OCI-LY7 (cell line): ENCODE data around the gene VASP. TPM values are rescaled to one million over a fixed set of nuclear protein-coding genes. Genes with fewer than 3 reads are reported as not detected.
A peak's percentile ranks its signal among the peaks of the same experiment; 100 is the strongest.

Experiments used
- BruUV-seq: library from RNA; stranded (reverse); fragments of 400-500 nt; replicated peaks from 2 replicates; lab custom pipeline; 2021; lab: Mats Ljungman, UMichigan
- CTCF ChIA-PET: fragments of 300-600 bp; sonication (Branson Sonifier 250); formaldehyde crosslinking; loops from one replicate; lab custom pipeline; 2022; ENCODE audit warnings: antibody characterized with exemption; ENCODE audit not compliant: unreplicated experiment; lab: Charles Lee
- POLR2A ChIA-PET: fragments of 300-600 bp; sonication (Branson Sonifier 250); formaldehyde crosslinking; loops from one replicate; lab custom pipeline; 2022; ENCODE audit warnings: antibody characterized with exemption; lab: Charles Lee
- DNase-seq: peaks from one replicate; pipeline ENCODE4 v3.0.0-alpha.2; 2015; ENCODE audit warnings: low spot score
- H2AFZ ChIP-seq: fragments of 200-600 bp; sonication (generic), shearing (Covaris generic); 2 replicates; pipeline ENCODE4 v1.6.1; 2014; ENCODE audit warnings: mild to moderate bottlenecking, antibody characterized with exemption, low read length, moderate library complexity
- H3K27ac ChIP-seq: fragments of 200-600 bp; sonication (generic); 2 replicates; pipeline ENCODE4 v1.5.1; 2014; ENCODE audit warnings: mixed run types, low read depth, mild to moderate bottlenecking, moderate library complexity, low read length, inconsistent platforms; ENCODE audit not compliant: poor library complexity, severe bottlenecking
- H3K36me3 ChIP-seq: fragments of 200-600 bp; sonication (generic); 2 replicates; pipeline ENCODE4 v1.6.1; 2014; ENCODE audit warnings: mild to moderate bottlenecking, antibody characterized with exemption, low read length, moderate library complexity, mixed read lengths; ENCODE audit not compliant: insufficient read depth
- H3K4me1 ChIP-seq: fragments of 200-600 bp; sonication (generic); 2 replicates; pipeline ENCODE4 v1.5.1; 2014; ENCODE audit warnings: mild to moderate bottlenecking, low read length; ENCODE audit not compliant: insufficient read depth, poor library complexity, severe bottlenecking
- H3K4me2 ChIP-seq: fragments of 200-600 bp; sonication (generic); 2 replicates; pipeline ENCODE4 v1.6.1; 2014; ENCODE audit warnings: mild to moderate bottlenecking, low read length
- H3K4me3 ChIP-seq: fragments of 200-600 bp; sonication (generic); 2 replicates; pipeline ENCODE4 v1.5.1; 2014; ENCODE audit warnings: mild to moderate bottlenecking, low read depth, low read length; ENCODE audit not compliant: poor library complexity, severe bottlenecking
- H3K79me2 ChIP-seq: fragments of 200-600 bp; sonication (generic); 2 replicates; pipeline ENCODE4 v1.6.1; 2016; ENCODE audit warnings: low read depth, mild to moderate bottlenecking, low read length, moderate library complexity, mixed read lengths; ENCODE audit not compliant: insufficient read depth
- H3K9me2 ChIP-seq: fragments of 200-600 bp; sonication (generic); 2 replicates; pipeline ENCODE4 v1.6.1; 2016; ENCODE audit warnings: mild to moderate bottlenecking, low read length, mixed read lengths; ENCODE audit not compliant: insufficient read depth
- H3K9me3 ChIP-seq: fragments of 200-600 bp; sonication (generic); 2 replicates; pipeline ENCODE4 v1.6.1; 2014; ENCODE audit warnings: mild to moderate bottlenecking, mixed run types, low read length, mixed read lengths
- H4K20me1 ChIP-seq: fragments of 200-600 bp; sonication (generic); 2 replicates; pipeline ENCODE4 v1.6.1; 2014; ENCODE audit warnings: mild to moderate bottlenecking, antibody characterized with exemption, low read length, moderate library complexity, mixed read lengths; ENCODE audit not compliant: insufficient read depth
- CTCF ChIP-seq: fragments of 200-600 bp; sonication (generic); conservative IDR thresholded peaks from 2 replicates; pipeline ENCODE4 v1.5.1; 2014; ENCODE audit warnings: mild to moderate bottlenecking, antibody characterized with exemption, low read length, moderate library complexity, mixed read lengths
- EZH2phosphoT487 ChIP-seq: fragments of 200-600 bp; sonication (generic); IDR thresholded peaks from 2 replicates; pipeline ENCODE4 v1.6.1; 2018; ENCODE audit warnings: low read depth, borderline replicate concordance, mild to moderate bottlenecking, mixed run types, antibody characterized with exemption, low read length, moderate library complexity, mixed read lengths
- intact Hi-C: fragments of 100-400 bp; cut with micrococcal nuclease; formaldehyde crosslinking; loops from one replicate; pipeline ENCODE4 v1.10.0; 2022; ENCODE audit not compliant: unreplicated experiment
- total RNA-seq, 2 experiments: library from RNA; depleted of rRNA in 1 of 2; stranded (reverse); fragments of >200 nt in 1 of 2; shearing (Covaris generic) in 1 of 2; gene quantifications; 2 replicates each; pipeline ENCODE4 v1.2.3, GENCODE V29; 2014 to 2022

Gene VASP
- total RNA-seq, 2 experiments from 2014 or later: 39.6 to 62.8 TPM

- Histone ChIP-seq H4K20me1 (no peaks in the 10 kb centered on the region), H3K79me2 (no peaks in the 10 kb centered on the region), H2AFZ (peak within 1 kb of the TSS; percentile 34; the same call in 1 of the 2 replicates), H3K9me3 (no peaks in the 10 kb centered on the region), H3K4me3 (peak within 1 kb of the TSS; percentile 69), H3K36me3 (no peaks in the 10 kb centered on the region), H3K4me2 (peak within 1 kb of the TSS; percentile 79), H3K4me1 (peaks cover 41% of the 10 kb centered on the region), H3K27ac (no peak within 1 kb of the TSS), H3K9me2 (no peaks in the 10 kb centered on the region)
- ChIA-PET CTCF (no interaction called here), POLR2A (no interaction called here)
- TF ChIP-seq CTCF: peak; percentile 59
- no peak for TF ChIP-seq EZH2phosphoT487
- peak; percentile 61 for DNase-seq
- no TSS peak for BruUV-seq
- intact Hi-C loops: no loop called here
Observed at GRCh38 chr19:45498411-45499195, 8.7 kb upstream of the VASP start, which contains the start of gene PPM1N. Gene PPM1N (plus strand): TSS chr19:45498443. CDS start chr19:45498473, 30 bp downstream.

- Histone ChIP-seq H3K4me2 (no peak overlapping the region), H2AFZ (no peak overlapping the region), H4K20me1 (no peaks in the 10 kb centered on the region), H3K36me3 (no peaks in the 10 kb centered on the region), H3K9me3 (no peaks in the 10 kb centered on the region), H3K9me2 (no peaks in the 10 kb centered on the region), H3K4me3 (no peak overlapping the region), H3K27ac (no peak overlapping the region), H3K79me2 (no peaks in the 10 kb centered on the region), H3K4me1 (peaks cover 41% of the 10 kb centered on the region)
- TF ChIP-seq CTCF (no peak), EZH2phosphoT487 (no peak)
- DNase-seq: peak; percentile 80
- intact Hi-C loops: no loop called here
- ChIA-PET POLR2A (no interaction called here), CTCF (no interaction called here)
- no TSS peak for BruUV-seq
Observed at GRCh38 chr19:45499196-45500180, 7.8 kb upstream of the VASP start.
